Measurements from ENCODE around the gene NUDT14. TPM values are rescaled to one million over a fixed set of nuclear protein-coding genes. Genes with fewer than 3 reads are reported as not detected.

NUDT14 gene
- total RNA-seq, 1 donor from 2014 or later, result 44.8 TPM

DNA sequence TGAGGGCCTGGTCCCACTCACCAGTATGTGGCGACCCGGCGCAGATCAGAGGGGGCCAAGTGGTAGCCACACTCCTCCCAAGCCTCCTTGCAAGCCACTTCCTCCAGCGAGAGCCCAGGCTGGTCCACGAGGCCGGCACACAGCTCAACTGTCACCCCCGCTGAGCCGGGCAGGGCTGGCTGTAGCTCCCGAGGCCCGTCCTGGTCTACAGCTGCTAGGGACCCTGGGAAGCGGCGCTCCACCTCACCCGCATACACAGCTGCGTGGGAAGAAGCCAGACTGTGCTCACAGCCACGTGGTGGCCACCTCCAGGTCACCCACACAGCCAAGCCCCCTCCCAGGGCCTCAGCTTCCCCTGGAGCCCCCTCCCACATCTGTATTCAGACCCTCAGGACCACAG lies 4.6 kb downstream of the NUDT14 start:
- DNase-seq (ENCODE audit: low read depth, low spot score), result no peak

DNA sequence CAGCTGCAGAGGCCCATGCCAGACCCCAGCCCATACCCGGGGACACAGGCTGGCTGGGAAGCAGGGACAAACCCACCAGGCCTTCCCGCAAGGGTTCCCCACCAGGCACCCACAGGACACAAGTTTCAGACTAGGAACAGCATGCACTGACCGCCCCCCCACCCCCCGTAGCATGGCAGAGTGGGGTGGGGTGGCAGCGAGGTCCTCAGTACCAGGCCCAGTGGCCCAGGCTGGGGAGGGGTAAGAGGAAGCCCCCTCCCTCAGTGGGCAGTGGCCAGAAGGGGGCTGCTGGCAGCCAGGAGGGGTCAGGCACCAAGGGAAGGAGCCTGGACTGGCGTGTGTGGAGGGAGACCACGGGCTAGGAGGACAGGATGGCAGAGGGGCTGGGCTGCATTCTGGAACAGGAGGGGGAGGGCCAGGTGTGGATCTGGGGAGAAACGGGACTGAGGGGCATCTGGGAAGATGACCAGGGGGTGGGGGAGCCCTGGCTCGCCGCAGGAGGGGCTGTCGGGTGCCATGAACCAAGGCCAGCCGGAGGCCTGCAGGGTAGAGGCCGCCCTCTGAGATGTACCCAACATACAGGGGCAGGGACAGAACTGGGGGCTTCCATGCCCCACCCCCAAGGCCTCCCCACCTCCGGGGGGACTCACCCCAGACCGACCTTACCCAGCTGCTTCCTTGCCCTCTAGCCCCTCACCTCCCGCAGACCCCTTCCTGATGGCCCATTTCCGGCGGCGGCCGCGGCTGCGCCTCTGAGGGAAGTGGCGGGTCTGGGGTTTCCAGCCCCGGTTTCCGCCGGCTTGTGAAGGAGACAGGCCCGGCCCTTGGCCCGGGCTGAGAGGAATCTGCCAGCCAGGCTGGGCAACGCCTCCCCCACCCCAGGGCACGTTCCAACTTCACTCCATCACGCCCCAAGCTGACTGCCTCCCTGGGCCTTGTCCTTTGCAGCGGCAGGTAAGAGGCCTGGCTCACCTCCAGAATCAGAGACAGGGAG lies 6.9 kb downstream of the NUDT14 start:
- DNase-seq (ENCODE audit: low read depth, low spot score), result no peak

DNA sequence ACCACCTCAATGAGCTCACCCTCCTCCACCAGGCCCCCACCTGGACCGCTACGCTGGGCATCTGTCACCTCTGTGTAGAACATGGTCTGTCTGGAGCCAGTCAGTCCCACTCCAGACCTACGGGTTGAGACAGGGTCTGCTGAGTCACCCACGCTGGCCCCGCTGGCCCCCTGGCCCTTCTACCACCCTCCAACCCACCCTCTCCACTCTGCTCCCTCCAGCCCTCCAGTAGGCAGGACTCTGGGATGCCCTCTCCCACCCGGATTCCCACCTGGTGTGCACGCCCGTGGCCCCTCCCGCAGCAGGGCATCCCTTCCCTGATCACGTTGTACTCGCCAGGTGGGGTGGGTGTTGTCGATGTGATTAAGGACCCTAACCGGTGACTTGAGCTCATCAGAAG lies 8.0 kb downstream of the NUDT14 start:
- DNase-seq (ENCODE audit: low read depth, low spot score), result no peak

DNA sequence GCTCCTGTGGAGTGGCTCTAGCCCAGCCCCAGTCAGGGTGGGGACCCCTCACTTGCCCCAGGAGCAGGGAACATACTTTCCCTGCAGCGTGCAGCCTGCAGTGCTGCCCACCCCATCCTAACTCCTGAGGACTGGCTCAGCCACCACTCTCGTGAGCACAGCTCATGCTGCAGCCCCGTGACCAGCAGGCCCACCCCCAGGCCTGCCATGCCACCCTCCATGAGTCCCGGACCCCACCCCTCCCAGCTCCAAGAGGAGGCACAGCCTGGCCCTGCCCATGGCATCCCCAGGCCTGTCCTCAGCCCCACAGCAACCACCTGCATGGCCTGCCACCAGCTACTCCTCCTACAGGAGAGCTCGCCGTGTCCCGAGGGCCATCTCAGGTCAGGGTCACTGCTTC lies 8.6 kb downstream of the NUDT14 start:
- no peak for DNase-seq (ENCODE audit: low read depth, low spot score)

DNA sequence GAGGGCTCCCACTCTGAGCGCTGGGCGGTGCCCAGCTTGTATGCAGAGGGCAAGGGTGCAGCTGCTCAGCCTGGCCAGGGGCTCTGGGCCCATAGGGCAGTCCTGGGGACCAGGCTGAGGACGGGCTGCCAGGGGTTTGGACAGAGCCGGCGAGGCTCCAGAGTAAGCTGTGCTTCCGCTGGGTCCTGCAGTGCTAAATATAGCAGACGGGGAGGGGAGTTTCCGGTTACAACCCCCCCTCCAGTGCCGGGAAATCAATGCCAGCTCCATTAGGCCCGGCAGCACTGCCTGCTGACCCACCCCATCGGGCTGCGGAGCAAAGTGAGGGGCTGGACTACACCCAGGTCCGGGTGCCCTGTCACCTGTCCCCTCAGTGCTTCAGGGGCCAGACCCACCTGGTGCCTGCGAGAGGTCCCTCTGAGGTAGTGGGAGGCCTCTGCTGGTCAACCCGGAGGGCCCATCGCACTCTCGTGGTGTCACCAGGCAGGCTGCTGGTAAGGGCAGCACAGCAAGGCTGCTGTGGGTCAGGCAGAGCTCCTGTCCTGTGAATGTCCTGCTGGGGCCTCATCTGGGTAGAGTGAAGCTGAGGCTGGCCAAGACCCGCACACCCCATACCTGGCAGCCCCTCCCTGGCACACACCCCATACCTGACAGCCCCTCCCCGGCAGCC lies 10.0 kb downstream of the NUDT14 start:
- DNase-seq (ENCODE audit: low read depth, low spot score), result no peak

DNA sequence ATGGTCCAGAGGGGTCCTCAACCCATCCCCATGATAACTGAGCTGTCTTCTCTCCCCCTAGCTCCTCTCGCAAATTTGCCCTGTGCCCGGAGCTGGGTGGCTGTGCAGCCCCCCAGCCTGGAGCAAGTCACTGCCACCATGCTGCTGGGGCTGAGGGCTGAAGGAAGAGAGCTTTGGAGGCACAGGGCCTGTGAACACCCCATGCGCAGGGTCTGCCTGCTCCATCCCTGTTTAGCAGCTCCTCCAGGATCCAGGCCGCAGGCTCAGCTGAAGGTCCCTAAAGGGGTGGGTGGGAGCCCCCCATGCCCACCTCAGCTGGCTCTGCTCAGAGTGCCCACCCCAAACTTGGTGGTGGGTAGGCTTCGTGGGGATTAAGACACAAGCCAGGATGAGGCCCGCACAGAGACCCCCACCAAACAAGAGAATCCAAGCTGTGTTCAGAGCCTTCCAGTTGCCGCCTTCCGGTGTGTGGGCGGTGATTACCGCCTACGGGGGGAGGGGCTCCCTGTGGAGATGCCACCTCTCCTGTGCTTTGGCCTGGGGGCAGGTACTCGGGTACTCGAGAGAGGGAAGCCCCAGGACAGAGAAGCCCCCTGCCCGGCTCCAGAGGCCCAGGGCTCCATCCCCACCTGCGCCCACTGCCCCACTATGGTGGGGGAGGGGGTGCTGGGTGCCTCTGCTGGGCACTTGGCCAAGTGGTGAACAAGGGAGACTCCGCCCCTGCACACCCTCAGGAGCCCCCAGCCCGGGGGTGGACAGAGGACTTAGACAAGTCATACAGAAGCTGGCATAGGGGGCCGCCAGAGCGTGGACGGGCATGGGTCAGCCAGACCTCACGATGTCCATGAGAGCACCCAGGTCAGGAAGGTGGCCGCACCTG lies 11.1 kb downstream of the NUDT14 start:
- DNase-seq (ENCODE audit: low read depth, low spot score), result no peak

DNA sequence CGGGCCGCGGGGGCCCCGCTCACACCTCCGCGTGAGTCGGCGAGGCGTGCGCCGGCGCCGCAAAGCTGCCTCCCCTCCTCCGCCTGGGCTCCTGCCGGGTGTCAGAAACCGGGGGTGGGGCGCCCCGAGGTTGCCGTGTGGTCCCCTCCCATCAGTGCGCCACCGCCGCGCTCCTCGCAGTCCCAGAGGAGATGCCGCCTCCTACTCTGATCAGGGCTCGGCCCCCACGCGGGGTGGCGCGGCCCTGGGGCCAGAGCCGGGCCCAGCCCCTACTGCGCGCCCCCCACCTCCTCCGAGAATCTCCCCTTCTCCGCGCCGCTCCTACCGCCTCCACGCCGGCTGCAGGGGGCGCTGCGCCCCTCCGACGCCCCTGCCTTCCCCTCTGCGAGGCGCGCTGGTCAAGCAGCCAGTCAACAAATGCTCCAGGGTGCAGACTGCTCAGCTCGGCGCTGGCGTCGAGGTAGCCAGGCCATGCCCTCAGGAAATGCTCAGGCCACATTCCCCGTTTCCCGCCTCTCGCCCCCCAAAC lies 12.1 kb downstream of the NUDT14 start:
- DNase-seq (ENCODE audit: low read depth, low spot score), result no peak

DNA sequence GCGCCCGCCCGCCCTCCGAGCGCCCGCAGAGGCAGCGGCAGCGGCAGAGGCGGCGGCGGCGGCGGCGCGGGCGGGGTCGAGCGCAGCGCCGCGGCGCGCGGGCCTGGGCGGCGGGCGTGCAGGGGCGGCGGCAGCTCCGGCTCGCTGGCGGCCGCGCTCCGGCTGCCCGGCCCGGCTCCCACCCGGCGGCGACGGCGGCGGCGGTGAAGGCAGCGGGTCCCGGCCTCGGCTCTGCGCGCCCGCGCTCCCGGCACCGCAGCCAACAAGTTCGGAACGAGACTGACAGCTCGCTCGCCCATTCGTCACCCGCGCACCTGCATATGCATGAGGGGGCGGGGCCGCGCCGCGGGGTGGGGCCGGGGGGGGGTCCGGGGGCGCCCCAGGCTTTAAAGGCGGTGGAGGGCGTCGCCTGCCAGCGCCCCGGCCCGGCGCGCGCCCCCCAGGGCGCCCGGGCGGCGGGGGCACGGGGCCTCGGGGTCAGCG lies 12.6 kb downstream of the NUDT14 start, which contains the start of gene JAG2:
Gene JAG2 (minus strand): TSS at position 281 of the 483 bp plus-strand sequence. CDS start 356 bp downstream, outside the sequence.
- no peak for DNase-seq (ENCODE audit: low read depth, low spot score)

DNA sequence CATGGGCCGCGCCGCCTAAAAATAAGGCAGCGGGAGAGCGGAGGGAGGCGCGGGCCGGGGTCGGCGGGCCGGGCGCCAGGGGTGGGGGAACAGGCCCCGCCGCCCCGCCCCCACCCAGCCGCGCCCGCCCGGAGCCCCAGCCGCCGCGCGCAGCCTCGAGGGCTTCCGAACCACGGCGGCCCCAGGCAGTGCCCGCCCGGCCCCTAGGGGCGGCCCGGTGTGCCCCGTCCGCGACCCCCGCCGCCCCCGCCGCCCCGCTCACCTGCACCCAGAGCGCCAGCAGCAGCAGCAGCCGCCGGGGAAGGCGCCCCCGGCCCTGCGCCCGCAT lies 13.1 kb downstream of the NUDT14 start:
- no peak for DNase-seq (ENCODE audit: low read depth, low spot score)

DNA sequence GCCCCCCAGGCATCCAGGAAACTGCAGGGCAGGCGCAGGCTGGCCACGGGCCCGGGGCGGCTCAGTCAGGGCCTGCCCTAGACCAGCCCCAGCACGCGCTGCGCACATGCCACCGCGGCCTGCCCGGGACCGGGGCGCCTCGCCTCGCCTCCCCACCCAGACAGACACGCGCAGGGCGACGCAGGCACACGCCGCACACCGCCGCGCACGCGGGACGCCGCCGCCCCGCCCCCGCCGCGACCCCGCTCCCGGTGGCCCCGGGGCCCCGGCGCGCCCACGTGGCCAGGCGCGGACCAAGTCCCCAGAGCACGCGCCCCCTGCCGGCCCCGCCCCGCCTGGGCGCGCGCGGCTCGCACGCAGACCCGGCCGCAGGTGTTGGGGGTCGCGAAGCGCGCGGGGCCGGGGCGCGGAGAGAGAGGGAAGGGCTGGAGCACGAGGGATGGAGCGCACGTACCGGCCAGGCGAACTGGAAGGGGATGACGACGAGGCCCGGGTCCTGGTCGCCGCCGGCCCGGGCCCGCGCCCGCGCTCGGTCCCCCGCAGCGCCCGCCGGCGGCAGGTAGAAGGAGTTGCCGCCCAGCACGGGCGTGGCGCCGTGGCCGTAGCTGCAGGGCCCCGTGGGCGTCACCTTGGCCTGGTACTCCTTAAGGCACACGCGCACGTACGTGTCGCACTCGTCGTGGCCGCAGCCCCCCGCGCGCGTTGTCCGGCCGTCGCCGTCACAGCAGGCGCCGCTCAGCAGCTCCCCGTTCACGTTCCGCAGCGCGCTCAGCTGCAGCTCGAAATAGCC lies 13.6 kb downstream of the NUDT14 start:
- DNase-seq (ENCODE audit: low read depth, low spot score), result no peak

DNA sequence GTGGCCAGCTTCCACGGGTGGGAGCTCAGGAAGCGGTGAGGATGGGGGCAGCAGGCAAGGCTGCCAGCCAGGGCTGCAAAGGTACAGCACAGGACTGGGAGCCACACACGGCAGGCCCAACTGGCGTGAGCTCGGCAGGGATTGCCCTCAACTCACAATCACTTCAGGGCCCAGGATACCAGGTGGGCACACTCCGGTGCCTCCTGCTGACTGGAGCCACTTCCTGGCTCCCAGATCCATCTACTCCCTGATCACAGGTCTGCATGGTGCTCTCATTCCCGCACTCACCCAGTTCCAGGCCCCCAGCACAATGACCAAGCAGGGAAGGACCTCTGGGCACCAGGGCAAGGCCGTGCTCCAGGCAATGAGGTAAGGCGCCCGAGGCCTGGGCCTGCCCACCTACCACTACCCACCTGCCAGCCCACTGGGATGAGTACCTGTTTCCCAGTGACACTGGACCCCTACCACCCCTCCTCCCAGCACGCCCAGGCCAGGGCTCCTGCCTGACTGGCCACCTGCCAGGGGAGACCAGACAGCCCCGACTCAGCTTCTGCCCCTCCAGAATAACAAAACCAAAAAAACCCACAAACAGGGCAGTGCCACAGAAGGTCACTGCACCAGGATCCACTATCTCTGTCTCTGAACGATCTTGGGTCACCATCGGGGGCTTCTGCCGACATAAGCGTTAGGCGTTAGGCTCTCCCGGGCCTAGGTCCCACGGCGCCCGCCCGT lies 14.4 kb downstream of the NUDT14 start:
- no peak for DNase-seq (ENCODE audit: low read depth, low spot score)

DNA sequence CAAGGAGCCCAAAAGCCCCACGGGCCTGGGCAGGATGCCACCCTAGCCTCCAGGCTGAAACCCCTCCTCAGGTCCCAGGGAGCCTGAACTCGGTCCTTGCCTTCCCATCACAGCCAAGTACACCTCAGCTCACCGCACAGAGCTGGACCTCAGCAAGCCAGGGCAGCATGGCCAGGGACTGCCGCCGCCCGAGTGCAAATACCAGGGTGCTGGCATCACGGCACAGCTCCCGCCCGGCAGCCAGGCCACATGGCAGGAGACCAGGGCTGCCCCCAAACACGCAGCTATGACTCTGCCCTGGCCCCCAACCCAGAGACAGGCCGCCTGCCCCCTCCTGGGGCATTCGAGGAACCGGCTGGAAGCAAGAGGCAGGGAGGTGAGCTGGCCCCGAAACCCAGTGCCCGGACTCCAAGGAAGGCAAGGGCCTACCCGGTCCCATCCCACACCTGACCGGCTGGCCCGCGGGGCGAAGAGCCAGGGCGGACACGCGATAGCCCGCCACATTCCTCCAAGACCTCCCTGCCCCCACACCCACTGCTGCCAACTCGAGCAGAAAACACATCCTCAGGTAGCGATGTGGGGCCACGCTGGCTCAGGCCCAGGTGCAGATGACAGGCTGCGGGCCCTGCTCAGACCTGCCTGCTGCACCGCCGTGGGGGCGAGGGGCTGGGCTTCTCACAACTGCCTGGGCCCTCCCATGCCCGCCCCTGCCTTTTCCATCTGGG lies 15.2 kb downstream of the NUDT14 start:
- no peak for DNase-seq (ENCODE audit: low read depth, low spot score)

DNA sequence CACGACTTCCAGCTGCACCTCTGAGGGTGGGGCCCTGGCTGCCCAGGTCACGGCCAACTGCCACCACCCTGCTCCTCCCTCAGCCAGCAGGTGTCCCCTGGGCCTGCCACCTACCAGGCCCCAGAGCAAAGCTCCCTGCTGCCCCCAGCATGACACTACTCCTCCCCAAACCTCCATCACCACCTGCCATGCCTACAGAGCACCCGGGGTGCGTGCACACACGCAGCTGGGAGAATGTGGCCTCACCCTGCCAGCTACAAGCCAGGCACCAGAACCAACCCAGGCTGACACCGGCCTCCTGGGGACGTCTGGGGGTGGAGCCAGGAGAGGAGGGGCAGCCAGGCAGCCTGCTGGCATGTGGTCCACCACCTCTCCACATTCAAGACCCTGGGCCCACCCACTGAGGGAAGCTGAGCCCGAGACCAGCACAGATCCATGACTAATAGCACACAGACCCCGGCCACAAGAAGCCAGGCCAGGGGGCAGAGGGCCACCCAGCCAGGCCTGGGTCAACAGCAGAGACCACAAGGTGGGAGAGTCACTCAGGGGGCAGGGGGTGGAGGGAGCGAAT lies 15.9 kb downstream of the NUDT14 start:
- no peak for DNase-seq (ENCODE audit: low read depth, low spot score)

DNA sequence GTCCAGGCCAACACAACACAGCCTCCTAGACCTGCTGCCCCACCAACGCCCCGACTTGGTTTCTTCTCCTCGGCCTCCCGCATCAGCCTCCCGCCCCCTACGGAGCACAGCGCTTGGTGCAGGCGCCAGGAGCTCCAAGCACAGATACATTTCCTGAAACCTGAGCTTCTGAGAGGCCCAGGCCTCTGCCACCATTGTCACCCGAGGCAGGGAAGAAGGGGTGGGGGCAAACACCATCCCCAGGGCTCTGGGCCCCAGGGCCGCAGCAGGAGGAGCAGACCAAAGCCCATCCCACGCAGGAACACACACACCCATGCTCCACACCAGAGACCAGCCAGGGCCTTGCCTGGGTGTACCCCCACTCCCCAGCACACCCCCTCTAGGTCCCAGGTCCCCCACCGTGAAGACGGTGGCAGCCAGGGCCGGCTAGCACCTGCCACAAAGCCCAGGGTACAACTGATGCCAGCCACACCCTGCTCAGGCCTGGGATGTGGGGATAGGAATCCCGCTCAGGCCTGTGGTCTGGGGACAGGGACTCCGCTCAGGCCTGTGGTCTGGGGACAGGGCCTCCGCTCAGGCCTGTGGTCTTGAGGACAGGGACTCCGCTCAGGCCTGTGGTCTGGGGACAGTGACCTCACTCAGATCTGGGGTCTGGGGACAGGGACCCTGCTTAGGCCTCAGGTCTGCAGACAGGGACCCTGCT lies 17.9 kb downstream of the NUDT14 start:
- DNase-seq (ENCODE audit: low read depth, low spot score), result no peak

DNA sequence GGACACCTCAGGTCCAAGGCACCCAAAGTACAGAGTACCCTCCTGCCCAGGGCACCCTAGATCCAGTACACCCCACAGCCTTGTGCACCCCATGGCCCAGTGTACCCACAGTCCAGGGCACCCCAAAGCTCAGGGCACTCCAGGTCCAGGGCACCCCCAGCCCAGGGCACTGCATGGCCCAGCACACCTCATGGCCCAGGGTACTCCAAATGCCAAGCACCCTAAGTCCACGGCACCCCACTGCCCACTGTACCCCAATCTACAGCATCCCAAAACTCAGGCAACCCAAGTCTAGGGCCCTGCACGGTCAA lies 18.5 kb downstream of the NUDT14 start:
- no peak for DNase-seq (ENCODE audit: low read depth, low spot score)

DNA sequence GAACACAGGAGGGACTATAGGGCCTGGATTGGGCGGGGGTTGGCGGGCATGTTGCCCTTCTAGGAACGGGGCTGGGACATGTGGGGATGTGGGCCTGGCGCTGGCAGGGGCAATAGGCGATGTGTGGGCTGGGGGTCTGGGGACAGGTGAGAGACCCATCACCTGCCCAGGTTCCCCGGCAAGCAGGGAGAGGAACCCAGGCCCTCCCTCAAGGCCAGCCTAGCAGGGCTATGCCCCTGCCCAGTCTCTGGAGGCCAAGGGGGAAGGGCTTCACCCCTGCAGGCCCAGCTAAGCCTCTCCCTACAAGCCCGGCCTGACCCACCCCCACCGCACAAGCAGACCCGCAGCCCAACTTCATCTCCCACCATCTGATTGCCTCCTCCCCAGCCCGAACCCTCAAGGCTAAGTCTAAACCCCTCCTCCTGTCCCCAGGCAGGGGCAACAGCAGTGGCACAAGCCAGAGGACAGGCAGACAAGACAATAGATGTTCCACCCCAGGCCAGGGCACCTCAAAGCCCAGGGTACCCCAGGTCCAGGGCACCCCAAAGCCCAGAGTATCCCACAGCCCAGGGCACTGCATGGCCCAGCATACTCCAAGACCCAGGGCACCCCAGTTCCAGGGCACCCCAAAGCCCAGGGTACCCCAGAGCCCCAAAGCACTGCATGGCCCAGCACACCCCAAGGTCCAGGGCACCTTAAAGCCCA lies 19.0 kb downstream of the NUDT14 start:
- DNase-seq (ENCODE audit: low read depth, low spot score), result no peak

DNA sequence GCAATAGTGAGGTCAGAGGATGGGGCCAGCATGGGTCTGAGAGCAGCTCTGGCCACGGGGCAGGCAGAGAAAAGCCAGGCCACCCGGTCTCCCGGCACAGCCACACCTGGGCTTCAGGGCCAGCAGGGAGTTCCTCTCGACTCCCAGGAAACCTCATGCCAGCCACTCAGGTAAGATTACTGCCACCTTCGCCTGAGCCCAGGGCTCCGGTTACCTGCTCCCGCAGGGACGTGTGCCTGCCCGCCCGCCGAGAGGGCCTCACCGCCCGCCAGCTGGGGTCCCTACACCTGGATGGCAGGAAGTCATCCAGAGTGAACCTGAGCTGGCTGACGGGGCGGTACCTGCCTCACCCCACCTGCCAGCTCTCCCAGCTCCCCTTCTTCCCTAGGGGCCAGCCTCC lies 19.8 kb downstream of the NUDT14 start:
- DNase-seq (ENCODE audit: low read depth, low spot score), result no peak

DNA sequence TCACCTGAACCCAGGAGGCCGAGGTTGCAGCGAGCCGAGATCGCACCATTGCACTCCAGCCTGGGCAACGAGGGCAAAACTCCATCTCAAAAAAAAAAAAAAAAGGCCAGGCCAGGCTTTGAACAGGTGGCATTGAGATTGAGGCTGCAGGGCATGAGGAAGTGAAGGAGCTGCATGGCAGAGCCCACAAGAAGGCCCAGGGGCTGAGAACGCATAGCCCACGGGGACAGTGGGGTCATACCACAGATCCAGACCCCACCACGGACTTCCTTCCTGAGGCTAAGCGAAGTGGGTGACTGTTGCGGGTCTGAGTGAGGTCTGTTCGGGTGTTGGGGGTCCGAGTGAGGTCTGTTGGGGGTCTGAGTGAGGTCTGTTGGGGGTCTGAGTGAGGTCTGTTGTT lies 20.3 kb downstream of the NUDT14 start:
- no peak for DNase-seq (ENCODE audit: low read depth, low spot score)

Measured in pulmonary artery endothelial cell (primary cell).